ENCODE measurements around the gene BTBD2. TPM values are rescaled to one million over a fixed set of nuclear protein-coding genes. Genes with fewer than 3 reads are reported as not detected.
A peak's percentile ranks its signal among the peaks of the same experiment; 100 is the strongest.

The BTBD2 gene
- total and polyA plus RNA-seq, 2 experiments from 2014 or later: 23.8 to 130 TPM

- H3K4me3 ChIP-seq: no peak overlapping the region
- no peak overlapping the region for H2AFZ ChIP-seq
- peaks cover 29% of the 10 kb centered on the region for H3K79me2 ChIP-seq (replicated peaks; ENCODE audit: insufficient read depth)
- no peaks in the 10 kb centered on the region; the same call in 1 of the 2 replicates for H3K36me3 ChIP-seq (ENCODE audit: insufficient read depth)
- Mint-ChIP-seq H3K9me3 (no peaks in the 10 kb centered on the region), H3K27ac (no peak overlapping the region), H3K36me3 (ENCODE audit: low read depth) (peaks cover 3% of the 10 kb centered on the region; the same call in 2 of the 3 replicates), H3K4me3 (no peak overlapping the region), H3K27me3 (ENCODE audit: insufficient read depth, low read depth, poor library complexity) (peaks cover 14% of the 10 kb centered on the region), H3K4me1 (peaks cover 6% of the 10 kb centered on the region; the same call in 2 of the 3 replicates)
- DNase-seq (ENCODE audit: low spot score): no peak
- H3K9me2 ChIP-seq (ENCODE audit: insufficient read depth): no peaks in the 10 kb centered on the region
- peaks cover 4% of the 10 kb centered on the region; the same call in 1 of the 2 replicates for H3K4me1 ChIP-seq (ENCODE audit: insufficient read depth)
- no peak for ATAC-seq
- H4K20me1 ChIP-seq (replicated peaks; ENCODE audit: insufficient read depth): peaks cover 10% of the 10 kb centered on the region
- 0 out of 2 replicates have a peak, but pooled peaks cover 7% of the 10 kb centered on the region for H3F3A ChIP-seq (replicated peaks; ENCODE audit: low read depth)
- H3K27ac ChIP-seq (ENCODE audit: low read depth): 0 out of 2 replicates have a peak overlapping the region, but pooled peaks have one; percentile 19
- TF ChIP-seq NANOG (IDR thresholded peaks at IDR 0.05; ENCODE audit: borderline replicate concordance) (no peak), EZH2phosphoT487 (IDR thresholded peaks at IDR 0.05; ENCODE audit: unreplicated experiment) (no peak), ZNF462 (CRISPR knock-in tag; IDR thresholded peaks at IDR 0.05) (no peak), EZH2 (IDR thresholded peaks at IDR 0.05; ENCODE audit: low read depth, unreplicated experiment) (no peak), ZNF331 (CRISPR knock-in tag; IDR thresholded peaks at IDR 0.05; ENCODE audit: low read depth) (no peak)
- no peaks in the 10 kb centered on the region for H3K27me3 ChIP-seq (ENCODE audit: insufficient read depth)
- no peak overlapping the region; the same call in 1 of the 2 replicates for H3K4me2 ChIP-seq
Observed at GRCh38 chr19:2048104-2048958, 32.8 kb upstream of the BTBD2 start.
